HG02884 (cell line): Measurements from ENCODE around the gene OGFOD3.
"Not testable (repeated sequence)": the region's sequence is repeated elsewhere in the genome, so short reads cannot be mapped to it uniquely, and the experiment has no call there.

Experiments
- ATAC-seq: cut with Tn5 transposase; IDR thresholded peaks from one replicate; pipeline ENCODE4 v1.9.1; 2021; ENCODE audit warnings: mild to moderate bottlenecking, moderate library complexity; ENCODE audit not compliant: unreplicated experiment

OGFOD3 gene

DNA sequence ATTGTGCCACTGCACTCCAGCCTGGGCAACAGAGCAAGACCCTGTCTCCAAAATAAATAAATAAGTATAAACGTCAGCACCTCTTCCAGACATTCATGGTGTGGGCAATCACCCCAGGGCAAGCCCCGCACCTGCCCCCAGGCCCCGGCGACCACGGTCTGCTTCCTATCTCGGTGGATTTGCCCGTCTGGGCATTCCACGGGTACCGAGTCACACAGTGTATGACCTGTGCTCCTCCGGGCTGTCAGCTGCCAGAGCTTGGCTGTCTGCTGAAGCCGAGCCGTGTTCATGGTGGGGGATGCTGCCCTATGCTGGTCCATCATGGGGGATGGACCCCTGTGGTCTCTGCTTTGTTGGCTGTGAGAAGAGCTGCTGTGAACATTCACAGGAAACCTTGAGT, 16.7 kb upstream of the OGFOD3 start:
- no peak for ATAC-seq

DNA sequence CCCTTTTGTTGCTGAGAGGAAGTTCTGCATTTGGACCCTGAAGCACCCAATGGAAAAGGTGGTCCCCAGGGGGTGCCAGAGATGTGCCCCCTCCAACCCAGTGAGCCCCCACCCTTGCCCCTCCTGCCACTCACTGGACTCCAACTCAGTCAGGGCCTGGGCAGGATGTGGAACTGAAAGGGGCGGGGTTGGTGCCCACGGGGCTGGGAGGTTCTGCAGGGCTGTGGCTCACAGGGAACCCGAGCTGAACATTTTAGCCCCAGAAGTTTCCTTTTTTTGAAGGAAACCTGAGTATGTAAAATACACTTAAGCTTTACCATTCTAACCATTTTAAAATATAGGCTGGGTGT, 15.8 kb upstream of the OGFOD3 start:
- ATAC-seq = no peak

DNA sequence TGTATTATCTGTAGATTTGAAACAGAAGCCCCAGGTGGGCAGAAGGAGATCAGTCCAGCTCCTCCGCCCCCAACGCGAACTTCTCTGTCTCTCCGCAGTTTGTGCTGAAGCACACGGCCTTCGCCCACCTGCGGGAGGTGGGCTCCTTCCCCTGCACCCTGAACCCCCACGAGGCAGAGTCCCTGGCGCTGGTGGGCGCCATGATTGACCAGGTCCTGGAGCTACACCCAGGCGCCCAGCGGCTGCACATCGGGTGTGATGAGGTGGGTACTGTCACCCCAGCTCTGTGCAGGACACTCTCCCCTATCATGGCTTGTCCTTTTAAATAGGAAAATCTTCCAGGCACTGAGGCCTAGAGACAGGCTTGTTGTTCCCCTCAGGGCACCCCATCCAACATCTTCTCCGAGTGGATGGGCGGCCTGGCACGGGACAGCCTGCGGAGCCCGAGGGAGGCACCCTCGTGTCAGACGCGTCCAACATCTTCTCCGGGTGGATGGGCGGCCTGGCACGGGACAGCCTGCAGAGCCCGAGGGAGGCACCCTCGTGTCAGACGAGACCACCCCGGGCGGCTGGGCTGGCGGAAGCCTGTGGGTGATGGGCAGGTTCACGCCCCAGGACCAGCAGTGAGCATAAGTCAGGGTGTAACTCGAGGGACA, 15.3 kb upstream of the OGFOD3 start:
- ATAC-seq = no peak

DNA sequence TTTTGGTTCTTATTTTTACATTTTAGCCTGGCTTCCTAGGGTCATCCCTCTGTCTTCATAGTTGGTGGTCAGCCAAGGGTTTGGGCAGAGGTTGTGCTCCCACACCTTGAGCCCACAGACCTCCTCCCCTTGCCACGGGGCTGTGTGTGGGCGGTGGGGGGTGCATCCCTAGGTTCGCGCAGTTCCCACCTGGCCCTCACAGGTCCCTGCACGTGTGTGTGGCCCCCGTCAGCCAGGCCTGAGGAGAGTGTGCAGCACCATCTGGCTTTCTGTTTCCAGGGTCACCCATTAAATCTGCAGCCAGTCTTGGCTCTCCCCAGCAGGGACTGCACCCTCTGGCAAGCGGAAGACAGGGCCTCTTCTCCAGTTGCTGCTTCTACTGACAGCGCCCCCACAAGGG, 13.6 kb upstream of the OGFOD3 start:
- ATAC-seq = no peak

- no peak for ATAC-seq
Measured at GRCh38 chr17:82429824-82430223, 11.4 kb upstream of the OGFOD3 start.

DNA sequence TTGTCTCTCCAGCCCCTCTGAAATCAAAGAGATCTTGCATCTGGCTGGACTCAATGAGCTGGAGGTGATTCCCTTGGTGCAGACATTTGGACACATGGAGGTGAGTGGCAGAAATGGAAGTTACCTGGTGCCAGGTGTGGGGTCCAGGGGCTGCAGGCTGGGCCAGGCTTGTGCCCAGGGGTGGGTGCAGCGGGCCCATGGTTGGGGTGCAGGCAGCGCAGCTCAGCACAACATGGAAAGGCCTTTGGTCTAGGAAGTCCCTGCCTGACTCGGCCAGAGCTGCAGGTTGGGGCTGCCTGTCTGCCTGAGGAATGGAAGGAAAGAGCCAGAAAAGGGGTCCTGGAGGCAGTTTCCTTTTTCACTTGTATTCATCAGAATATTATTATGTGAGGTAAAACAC, 10.2 kb upstream of the OGFOD3 start:
- no peak for ATAC-seq

DNA sequence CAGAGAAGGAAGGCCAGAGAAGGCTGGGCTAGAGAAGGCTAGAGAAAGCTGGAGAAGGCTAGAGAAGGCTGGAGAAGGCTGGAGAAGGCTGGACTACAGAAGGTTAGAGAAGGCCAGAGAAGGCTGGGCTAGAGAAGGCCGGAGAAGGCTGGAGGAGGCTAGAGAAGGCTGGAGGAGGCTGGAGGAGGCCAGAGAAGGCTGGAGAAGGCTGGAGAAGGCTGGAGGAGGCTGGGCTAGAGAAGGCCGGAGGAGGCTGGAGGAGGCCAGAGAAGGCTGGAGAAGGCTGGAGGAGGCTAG, 6.4 kb upstream of the OGFOD3 start:
- no peak for ATAC-seq

DNA sequence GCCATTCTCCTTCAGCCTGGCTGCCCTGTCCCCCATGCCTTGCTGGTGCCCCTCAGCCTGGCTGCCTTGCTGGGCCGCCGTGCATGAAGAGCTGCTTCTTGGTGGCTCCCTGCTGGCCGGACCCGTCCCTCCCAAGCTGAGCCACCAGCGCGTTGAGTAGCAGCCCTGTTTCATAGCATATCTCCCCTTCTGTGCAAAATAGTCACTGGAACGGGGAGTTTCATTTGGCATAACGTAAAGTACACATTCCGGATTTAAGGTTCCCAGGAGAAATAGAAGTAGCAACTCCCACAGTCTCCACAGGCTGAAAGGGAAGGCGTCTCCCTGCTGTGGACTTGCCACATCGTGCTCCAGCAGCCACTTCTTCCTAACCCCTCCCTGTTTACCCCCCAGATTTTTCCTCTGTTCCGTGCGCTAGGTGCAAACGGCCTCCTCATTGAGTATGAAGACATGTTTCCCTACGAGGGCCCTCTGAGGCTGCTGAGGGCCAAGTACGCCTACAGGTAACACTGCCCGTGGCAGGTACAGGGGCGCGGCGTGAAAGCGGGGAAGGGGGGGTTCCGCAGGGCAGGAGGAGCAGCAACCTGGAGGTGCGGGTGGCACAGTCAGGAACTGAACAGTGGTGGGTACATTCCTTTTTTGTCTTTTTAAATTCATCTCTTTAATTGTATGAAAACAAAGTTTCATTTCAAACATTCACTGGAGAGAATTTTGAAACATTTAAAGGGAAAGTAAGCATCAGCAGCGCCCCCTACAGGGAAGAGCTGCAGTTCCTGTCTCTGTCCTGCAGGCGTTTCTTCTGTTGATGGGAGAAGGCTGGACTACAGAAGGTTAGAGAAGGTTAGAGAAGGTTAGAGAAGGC, 5.8 kb upstream of the OGFOD3 start:
- no peak for ATAC-seq

DNA sequence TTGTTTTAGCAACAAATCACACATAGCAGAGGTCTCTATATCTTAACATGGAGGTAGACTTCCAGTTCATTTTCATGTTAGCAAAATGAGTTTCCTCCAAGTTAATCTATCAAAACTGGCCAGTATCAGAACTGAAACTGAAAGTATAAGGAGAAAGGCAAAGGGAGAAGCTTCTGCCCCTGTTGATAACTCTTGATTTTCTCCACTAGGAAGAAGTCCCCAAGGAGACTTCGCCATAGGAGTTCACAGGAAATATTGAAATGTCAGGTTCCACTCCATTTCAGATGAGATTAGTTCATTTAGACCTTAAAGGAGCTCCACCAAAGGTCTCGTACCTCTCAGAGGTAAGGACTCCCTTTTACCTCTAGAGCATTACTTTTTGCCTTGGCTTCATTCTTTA, 1.2 kb upstream of the OGFOD3 start:
- ATAC-seq = no peak

DNA sequence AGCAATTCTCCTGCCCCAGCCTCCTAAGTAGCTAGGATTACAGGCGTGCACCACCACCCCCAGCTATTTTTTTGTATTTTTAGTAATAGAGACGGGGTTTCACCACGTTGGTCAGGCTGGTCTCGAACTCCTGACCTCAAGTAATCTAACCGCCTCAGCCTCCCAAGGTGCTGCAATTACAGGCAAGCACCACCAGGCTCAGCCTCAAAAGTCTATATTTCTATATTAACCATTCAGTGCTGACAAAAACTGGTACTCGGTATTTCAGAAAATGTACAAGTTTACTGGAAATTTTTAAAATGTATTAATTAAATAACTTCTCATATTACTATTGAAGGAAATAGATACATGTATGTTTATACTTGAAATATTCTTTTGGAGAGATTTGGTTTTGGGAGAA, 1.6 kb downstream of the OGFOD3 start:
- no peak for ATAC-seq

DNA sequence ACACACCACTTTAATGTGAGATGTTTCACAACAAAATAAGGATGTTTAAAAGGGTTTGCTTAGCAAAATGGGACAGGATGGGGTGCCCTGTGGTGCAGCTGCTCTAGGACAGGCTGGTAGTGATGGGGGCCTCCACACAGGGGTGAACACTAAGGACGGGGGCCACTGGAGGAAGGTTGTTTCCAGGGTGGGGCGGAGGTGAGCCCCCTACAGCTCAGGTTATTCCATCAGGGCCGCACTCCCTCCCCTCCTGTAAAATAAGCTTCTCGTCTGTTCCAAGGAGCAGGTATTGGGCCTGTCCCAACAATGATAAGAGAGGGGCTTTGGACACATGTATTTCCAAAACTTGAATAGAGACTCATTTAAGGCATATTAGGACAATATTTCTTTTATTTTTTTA, 2.1 kb downstream of the OGFOD3 start:
- no peak for ATAC-seq

DNA sequence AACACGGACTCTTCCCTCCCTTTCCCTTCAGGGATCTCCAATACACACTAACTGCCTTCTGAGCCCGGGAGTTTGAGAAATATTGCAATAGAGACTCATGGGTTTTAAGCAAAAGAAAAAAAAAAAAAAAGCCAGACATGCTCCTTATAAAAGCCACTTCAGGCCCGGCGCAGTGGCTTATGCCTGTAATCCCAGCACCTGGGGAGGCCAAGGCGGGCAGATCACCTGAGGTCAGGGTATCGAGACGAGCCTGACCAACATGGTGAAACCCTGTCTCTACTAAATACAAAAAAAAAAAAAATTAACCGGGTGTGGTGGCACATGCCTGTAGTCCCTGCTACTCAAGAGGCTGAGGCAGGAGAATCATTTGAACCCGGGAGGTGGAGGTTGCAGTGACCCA, 2.6 kb downstream of the OGFOD3 start:
- ATAC-seq = no peak

GRCh38 chr17:82415336-82415735, 3.0 kb downstream of the OGFOD3 start:
- ATAC-seq = no peak

DNA sequence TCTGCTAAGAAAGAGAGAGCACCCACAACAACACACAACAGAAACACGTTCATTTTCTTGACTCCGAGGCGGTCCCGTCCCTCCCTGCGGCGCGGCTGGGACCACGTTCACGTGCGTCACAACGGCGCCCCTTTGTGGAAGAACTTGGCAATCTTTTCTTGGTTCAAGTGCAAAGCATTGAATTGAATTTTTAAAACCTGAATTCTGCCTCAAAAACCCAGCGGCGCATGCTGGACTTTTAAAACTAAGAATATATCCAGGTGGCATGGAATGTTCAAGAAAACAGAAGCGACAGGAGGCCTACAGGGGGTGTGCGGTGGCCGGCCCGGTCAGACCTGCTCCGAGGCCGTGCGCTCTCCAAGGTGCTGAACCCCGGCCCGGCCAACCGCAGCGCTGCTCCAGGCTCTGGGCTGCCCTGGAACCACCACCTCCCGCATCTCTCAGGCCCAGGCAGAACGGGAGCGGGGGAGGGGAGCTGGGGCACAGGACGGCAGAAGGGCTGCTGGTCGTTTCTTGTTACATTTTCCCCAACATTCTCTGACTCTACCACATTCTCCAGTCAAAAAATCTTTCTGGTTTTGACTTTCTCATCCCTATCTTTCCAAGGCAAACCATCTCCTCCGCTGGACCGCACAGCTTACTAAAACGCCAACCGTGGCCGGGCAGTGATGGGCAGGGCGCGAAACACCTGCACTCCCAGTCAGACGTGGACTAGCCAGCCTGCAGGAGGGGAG, 3.7 kb downstream of the OGFOD3 start:
- no peak for ATAC-seq

- ATAC-seq = no peak
Measured at GRCh38 chr17:82412535-82413520, 5.6 kb downstream of the OGFOD3 start.

DNA sequence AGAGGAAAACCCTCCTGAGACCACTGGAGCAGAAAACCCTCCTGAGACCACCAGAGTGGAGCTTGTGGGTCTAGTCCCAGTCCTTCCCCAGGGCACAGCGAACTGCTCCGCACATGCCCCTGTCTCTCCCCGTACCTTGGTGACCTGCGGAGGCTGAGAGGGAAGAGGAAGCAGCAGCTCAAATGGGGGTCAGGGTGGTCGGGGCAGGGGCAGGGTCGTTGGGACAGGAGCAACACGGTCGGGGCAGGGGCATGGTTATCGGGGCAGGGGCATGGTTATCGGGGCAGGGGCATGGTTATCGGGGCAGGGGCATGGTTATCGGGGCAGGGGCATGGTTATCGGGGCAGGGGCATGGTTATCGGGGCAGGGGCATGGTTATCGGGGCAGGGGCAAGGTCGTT, 6.3 kb downstream of the OGFOD3 start:
- not testable (repeated sequence) for ATAC-seq

DNA sequence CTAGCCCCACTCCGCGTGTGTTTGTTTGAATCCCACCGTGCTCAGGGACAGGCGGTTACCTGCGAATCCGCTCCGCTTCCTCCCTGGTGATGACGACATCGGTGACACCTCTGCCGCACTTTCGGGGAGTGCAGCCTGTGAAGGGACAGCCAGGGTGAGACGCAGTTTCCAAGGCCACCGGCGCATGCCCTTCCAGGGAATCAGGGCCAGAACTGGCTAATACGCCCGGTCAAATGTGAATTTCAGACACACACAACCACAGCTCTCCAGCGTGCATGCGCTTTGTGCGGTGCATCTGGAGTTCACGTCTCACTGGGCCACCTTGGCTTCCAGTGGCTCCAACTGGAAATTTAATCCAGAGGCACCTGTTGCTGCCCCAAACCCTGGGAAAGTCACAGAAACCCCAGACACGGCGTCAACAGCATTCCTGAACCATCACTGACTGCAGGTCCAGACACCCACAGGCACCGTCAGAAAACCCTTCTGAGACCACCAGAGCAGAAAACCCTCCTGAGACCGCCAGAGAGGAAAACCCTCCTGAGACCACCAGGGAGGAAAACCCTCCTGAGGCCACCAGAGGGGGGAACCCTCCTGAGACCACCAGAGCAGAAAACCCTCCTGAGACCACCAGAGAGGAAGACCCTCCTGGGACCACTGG, 6.9 kb downstream of the OGFOD3 start:
- no peak for ATAC-seq

DNA sequence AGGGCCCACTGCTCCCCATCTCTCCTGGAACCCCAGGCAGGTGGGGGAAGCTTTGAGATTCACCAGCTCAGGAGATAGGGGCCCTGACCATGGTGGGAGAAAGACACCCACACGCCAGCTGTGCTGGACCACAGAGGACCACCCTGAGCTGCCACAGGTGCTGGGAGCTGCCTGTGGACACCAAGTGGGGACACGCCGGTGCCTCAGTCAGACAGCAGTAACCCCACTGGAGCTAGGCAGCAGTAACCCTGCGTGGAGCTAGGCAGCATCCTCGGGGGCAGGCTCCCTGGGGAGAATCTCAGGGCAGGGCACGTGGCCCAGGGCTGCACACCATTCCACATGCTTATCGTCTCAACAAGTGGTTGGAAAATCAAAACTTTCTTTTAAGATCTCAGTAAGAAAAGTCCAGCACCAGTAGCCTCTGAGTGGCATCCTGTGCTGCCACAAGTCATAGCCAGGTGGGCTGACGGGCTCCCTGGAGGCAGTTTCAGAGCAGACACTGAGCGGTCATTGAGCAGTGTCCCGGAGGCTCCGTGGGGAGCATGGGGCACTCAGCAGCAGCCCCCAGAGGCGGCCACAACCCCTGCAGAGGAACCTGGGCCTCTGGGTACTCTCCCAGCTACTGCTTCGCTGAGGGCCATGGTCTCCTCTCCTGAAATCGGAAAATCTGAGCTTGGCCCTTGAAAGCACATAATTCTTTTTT, 8.2 kb downstream of the OGFOD3 start:
- no peak for ATAC-seq

- no peak for ATAC-seq
Measured at GRCh38 chr17:82408938-82409318, 9.5 kb downstream of the OGFOD3 start.
